K562 (cell line): ENCODE data around the gene IL1RAPL2. TPM values are rescaled to one million over a fixed set of nuclear protein-coding genes. Genes with fewer than 3 reads are reported as not detected.

Experiments
- ATAC-seq: fragments of 200-7000 bp; cut with Tn5 transposase; 3 replicates; pipeline ENCODE4 v1.9.1; 2020; ENCODE audit warnings: moderate library complexity
- BruUV-seq: library from RNA; stranded (reverse); fragments of 400-500 nt; replicated peaks from 2 replicates; lab custom pipeline; 2021; lab: Mats Ljungman, UMichigan
- CTCF ChIA-PET: fragments of 300-600 bp; formaldehyde crosslinking; extraction: SDS; loops from one replicate; lab custom pipeline; 2021; ENCODE audit warnings: low intra/inter-chr PET ratio; lab: Yijun Ruan, JAX
- POLR2A ChIA-PET: fragments of 300-600, 350-650 bp; sonication (Branson Sonifier 250); formaldehyde crosslinking; extraction: SDS; loops from one replicate; lab custom pipeline; 2021; ENCODE audit warnings: antibody characterized with exemption, inconsistent platforms; lab: Yijun Ruan, JAX
- DNase-seq, 4 experiments: peaks; one replicate each; pipeline versions ENCODE4 v3.0.0 to v3.0.0-alpha.2; 2011 to 2018; ENCODE audit warnings: low spot score in 3 of 4, mixed read lengths in 3 of 4; ENCODE audit errors: extremely low read depth in 1 of 4
- FAIRE-seq: peaks from 2 replicates; lab custom pipeline; 2011; peaks lifted over from hg19 to GRCh38; lab: Jason Lieb, UNC
- H2AFZ ChIP-seq: 2 replicates; pipeline ENCODE4 v1.6.0; 2011; ENCODE audit warnings: low read depth, low read length, control low read depth, inconsistent platforms
- H3K27ac ChIP-seq: fragments of 200-600 bp; 3 replicates; pipeline ENCODE4 v1.8.0; 2011; ENCODE audit warnings: low read depth, mild to moderate bottlenecking, control low read depth, inconsistent platforms, low read length, moderate library complexity, mixed read lengths; ENCODE audit errors: extremely low read depth
- H3K27me3 ChIP-seq, 2 experiments: fragments of 300-600 bp in 1 of 2; 2 replicates in 1 of 2; 3 replicates in 1 of 2; pipeline versions ENCODE4 v1.6.0 to v1.8.0; 2011; ENCODE audit warnings: inconsistent platforms in 2 of 2, low read length in 2 of 2, mild to moderate bottlenecking in 1 of 2, mixed read lengths in 1 of 2, moderate library complexity in 1 of 2; ENCODE audit not compliant: control insufficient read depth in 2 of 2, insufficient read depth in 2 of 2
- H3K36me3 ChIP-seq: fragments of 300-600 bp; 3 replicates; pipeline ENCODE4 v1.8.0; 2011; ENCODE audit warnings: mild to moderate bottlenecking, low read length, inconsistent platforms; ENCODE audit not compliant: control insufficient read depth, insufficient read depth
- H3K4me1 ChIP-seq, 2 experiments: fragments of 200-600 bp in 1 of 2; replicated peaks in 1 of 2; 2 replicates in 1 of 2; 3 replicates in 1 of 2; pipeline versions ENCODE4 v1.5.1 to v1.8.0; 2011; ENCODE audit warnings: inconsistent platforms in 2 of 2, low read length in 2 of 2, mild to moderate bottlenecking in 1 of 2, mixed read lengths in 1 of 2, moderate library complexity in 1 of 2; ENCODE audit not compliant: control insufficient read depth in 2 of 2, insufficient read depth in 2 of 2
- H3K4me2 ChIP-seq: 2 replicates; pipeline ENCODE4 v1.6.1; 2011; ENCODE audit warnings: low read length, control low read depth, inconsistent platforms, mixed read lengths; ENCODE audit not compliant: insufficient read depth
- H3K4me3 ChIP-seq: fragments of 200-600 bp; sonication (generic), shearing (Covaris generic); 2 replicates; pipeline ENCODE4 v1.5.1; 2016; ENCODE audit warnings: control low read depth, inconsistent platforms
- H3K79me2 ChIP-seq: fragments of 200-600 bp; 3 replicates; pipeline ENCODE4 v1.8.0; 2011; ENCODE audit warnings: low read length, inconsistent platforms; ENCODE audit not compliant: control insufficient read depth, insufficient read depth
- H3K9ac ChIP-seq, 2 experiments: 2 replicates each; pipeline versions ENCODE4 v1.6.0 to v1.6.1; 2011; ENCODE audit warnings: low read depth in 2 of 2, low read length in 2 of 2, control low read depth in 1 of 2, inconsistent platforms in 1 of 2, mild to moderate bottlenecking in 1 of 2, mixed read lengths in 1 of 2; ENCODE audit not compliant: insufficient read depth in 1 of 2
- H3K9me1 ChIP-seq: one replicate; pipeline ENCODE4 v1.6.0; 2011; ENCODE audit warnings: inconsistent platforms, mild to moderate bottlenecking, low read length, moderate library complexity; ENCODE audit not compliant: control insufficient read depth, insufficient read depth
- H3K9me3 ChIP-seq: replicated peaks from 2 replicates; pipeline ENCODE4 v1.5.1; 2011; ENCODE audit warnings: low read depth, low read length, inconsistent platforms; ENCODE audit not compliant: control insufficient read depth, insufficient read depth
- H4K20me1 ChIP-seq: replicated peaks from 2 replicates; pipeline ENCODE4 v1.6.1; 2011; ENCODE audit warnings: low read length, inconsistent platforms, mixed read lengths; ENCODE audit not compliant: control insufficient read depth, insufficient read depth
- MTF1 ChIP-seq: fragments of 250-450 bp; sonication (Bioruptor Pico); IDR thresholded peaks from 2 replicates; pipeline ENCODE4 v1.9.0; 2021; ENCODE audit warnings: moderate library complexity, mild to moderate bottlenecking, inconsistent platforms, borderline replicate concordance
- ZNF224 ChIP-seq: sonication (generic); formaldehyde crosslinking; IDR thresholded peaks from 2 replicates; pipeline ENCODE4 v1.8.0; 2022; ENCODE audit warnings: mild to moderate bottlenecking, missing genetic modification reagents
- ZNF583 ChIP-seq: fragments of 250-450 bp; sonication (Bioruptor Pico); IDR thresholded peaks from 2 replicates; pipeline ENCODE4 v1.4.0; 2020
- in situ Hi-C: fragments of 300-500 bp; cut with MboI; formaldehyde crosslinking; loops from 4 replicates; pipeline ENCODE4 v1.15.0; 2018; ENCODE audit warnings: inconsistent platforms, mixed read lengths
- intact Hi-C: fragments of 100-400 bp; cut with micrococcal nuclease; formaldehyde crosslinking; loops from 2 replicates; pipeline ENCODE4 v1.14.2; 2022
- polyA plus RNA-seq, 8 experiments: library from polyadenylated mRNA; depleted of rRNA in 4 of 8; stranded (reverse) in 5 of 8; unstranded in 3 of 8; fragments of >200 nt; fragmentation: Nextera tagmentation in 2 of 8; fragmentation: Illumina TruSeq in 1 of 8; extraction: Ambion mirVana in 2 of 8; extraction: Trizol in 1 of 8; gene quantifications; 2 replicates each; pipeline versions ENCODE4 v1.2.1 to v1.2.3, GENCODE V29; 2011 to 2014; ENCODE audit warnings: inconsistent platforms in 1 of 8, missing spikeins in 1 of 8
- total RNA-seq, 7 experiments: library from RNA; depleted of rRNA in 6 of 7; stranded (reverse); fragments of >200 nt in 6 of 7; fragmentation: Illumina TruSeq in 2 of 7; extraction: Trizol in 2 of 7; gene quantifications; 2 replicates each; pipeline versions ENCODE4 v1.2.1 to v1.2.3, GENCODE V29; 2011 to 2021; ENCODE audit warnings: low replicate concordance in 1 of 7
- TF ChIP-seq, protein P1 (sequence below): sonication (generic); formaldehyde crosslinking; IDR thresholded peaks from 2 replicates; pipeline ENCODE4 v1.8.0; 2022; ENCODE audit warnings: missing genetic modification reagents, mild to moderate bottlenecking, borderline replicate concordance

The IL1RAPL2 gene
- total and polyA plus RNA-seq, 9 of the 15 experiments (the other 6 are each of a cell fraction or from before 2014, with no cell fraction given), result not detected

DNA sequence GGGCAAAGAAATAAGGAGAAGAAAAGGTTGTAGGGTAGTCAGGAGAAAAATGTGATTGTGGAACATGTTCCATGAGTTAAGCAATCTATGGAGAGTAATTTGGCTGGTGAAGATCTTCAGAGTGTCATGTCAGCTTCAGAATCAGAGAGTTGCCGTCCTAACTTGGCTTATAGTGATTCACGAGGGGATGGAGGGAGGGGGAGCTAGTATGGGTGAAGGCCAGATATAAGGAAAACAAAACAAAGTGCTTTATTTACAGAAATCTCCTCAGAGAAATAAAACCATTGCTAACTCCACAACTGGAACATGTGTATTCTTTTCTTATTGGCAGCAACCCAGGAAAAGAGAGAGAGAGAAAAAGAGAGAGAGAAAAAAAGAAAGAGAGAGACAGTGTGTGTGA is 999.9 kb downstream of the IL1RAPL2 start (continued):
- TF ChIP-seq, protein P1, sequence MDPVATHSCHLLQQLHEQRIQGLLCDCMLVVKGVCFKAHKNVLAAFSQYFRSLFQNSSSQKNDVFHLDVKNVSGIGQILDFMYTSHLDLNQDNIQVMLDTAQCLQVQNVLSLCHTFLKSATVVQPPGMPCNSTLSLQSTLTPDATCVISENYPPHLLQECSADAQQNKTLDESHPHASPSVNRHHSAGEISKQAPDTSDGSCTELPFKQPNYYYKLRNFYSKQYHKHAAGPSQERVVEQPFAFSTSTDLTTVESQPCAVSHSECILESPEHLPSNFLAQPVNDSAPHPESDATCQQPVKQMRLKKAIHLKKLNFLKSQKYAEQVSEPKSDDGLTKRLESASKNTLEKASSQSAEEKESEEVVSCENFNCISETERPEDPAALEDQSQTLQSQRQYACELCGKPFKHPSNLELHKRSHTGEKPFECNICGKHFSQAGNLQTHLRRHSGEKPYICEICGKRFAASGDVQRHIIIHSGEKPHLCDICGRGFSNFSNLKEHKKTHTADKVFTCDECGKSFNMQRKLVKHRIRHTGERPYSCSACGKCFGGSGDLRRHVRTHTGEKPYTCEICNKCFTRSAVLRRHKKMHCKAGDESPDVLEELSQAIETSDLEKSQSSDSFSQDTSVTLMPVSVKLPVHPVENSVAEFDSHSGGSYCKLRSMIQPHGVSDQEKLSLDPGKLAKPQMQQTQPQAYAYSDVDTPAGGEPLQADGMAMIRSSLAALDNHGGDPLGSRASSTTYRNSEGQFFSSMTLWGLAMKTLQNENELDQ, result no peak
- TF ChIP-seq ZNF224 (CRISPR knock-in tag) (no peak), ZNF583 (CRISPR knock-in tag) (no peak)

- Histone ChIP-seq H3K4me3 (no peak overlapping the region), H3K79me2 (no peaks in the 10 kb centered on the region), H3K4me2 (no peak overlapping the region), H3K27ac (no peak overlapping the region), H2AFZ (no peak overlapping the region), H3K36me3 (no peaks in the 10 kb centered on the region), H3K9me3 (no peaks in the 10 kb centered on the region), H3K9ac (no peak overlapping the region), H3K27me3 (no peaks in the 10 kb centered on the region), H3K4me1 (no peaks in the 10 kb centered on the region), H4K20me1 (no peaks in the 10 kb centered on the region), H3K9me1 (no peaks in the 10 kb centered on the region)
- ChIA-PET CTCF (no interaction called here), POLR2A (no interaction called here)
- DNase-seq, result no peak
- no peak for TF ChIP-seq MTF1 (CRISPR knock-in tag)
- intact Hi-C loops (no loop called here), in situ Hi-C loops (no loop called here)
- FAIRE-seq, result no peak
- no peak for ATAC-seq
- BruUV-seq, result no TSS peak
Measured at GRCh38 chrX:105567082-105567481, 1001.1 kb downstream of the IL1RAPL2 start.
